ENCODE measurements around the gene SPC25.
"Not testable (repeated sequence)": the region's sequence is repeated elsewhere in the genome, so short reads cannot be mapped to it uniquely, and the experiment has no call there.

Gene SPC25

DNA sequence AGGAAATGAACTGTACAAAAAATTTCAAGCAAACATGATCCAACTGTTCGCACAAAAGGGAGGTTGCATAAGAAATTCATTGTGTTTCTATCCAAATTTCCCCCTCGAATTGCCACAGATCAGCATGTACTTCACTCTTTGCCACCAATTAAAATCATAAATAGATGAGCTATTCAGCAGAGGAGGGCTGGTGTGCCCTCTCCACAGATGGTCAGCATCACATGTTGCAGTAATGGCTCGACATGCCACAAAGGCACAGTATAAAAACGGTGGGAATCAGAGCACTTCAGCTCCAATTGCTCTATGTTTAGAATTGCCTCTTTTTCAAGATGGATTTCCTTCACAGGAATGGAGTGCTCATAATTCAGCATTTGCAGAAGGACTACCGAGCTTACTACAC is 10.8 kb upstream of the SPC25 start, which contains the start of gene G6PC2:
TSS of gene G6PC2 (plus strand) at position 289 of the 400 bp plus-strand sequence. CDS start at position 330, 41 bp downstream.
- no peak for DNase-seq

GRCh38 chr2:168897449-168897848 is 7.2 kb upstream of the SPC25 start:
- no peak for DNase-seq

DNA sequence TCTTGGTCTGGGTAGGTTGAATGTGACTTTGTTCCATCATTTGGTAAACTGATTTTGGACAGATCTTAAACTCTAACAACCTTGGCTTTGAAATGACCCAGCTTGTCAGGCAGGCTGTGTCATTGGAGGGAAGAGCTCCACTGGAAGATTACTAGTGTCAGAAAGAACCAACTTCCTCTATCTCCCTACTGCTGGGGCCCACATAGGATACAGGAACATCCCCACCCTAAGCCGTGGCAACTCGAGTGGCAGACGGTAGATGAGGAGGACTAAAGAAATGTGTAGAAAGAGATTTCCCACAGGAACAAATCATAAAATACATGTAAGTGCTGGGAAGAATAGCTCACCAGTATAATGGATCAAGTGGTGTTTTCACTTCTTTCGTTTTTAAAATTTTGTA is 6.6 kb upstream of the SPC25 start:
- no peak for DNase-seq

DNA sequence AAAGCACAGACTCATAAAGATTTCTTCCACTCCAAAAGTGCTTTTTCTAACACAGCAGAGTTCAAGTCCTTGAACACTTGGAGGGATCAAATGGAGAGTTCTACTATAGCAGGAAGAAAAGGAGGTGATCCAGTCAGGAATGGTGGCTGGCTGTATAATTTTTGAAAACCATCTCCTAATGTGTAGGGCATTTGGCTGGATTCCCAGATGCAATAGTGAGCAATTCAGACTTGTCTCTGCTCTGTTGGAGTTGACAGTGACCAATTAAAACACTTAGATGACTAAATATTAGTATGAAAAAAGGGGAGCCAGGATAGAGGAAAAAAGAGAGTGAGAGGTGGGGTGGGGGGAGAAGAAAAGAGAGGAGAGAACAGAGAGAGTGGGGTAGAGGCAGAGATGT is 5.5 kb upstream of the SPC25 start:
- DNase-seq, result no peak

GRCh38 chr2:168894720-168895119 is 4.5 kb upstream of the SPC25 start:
- no peak for DNase-seq

DNA sequence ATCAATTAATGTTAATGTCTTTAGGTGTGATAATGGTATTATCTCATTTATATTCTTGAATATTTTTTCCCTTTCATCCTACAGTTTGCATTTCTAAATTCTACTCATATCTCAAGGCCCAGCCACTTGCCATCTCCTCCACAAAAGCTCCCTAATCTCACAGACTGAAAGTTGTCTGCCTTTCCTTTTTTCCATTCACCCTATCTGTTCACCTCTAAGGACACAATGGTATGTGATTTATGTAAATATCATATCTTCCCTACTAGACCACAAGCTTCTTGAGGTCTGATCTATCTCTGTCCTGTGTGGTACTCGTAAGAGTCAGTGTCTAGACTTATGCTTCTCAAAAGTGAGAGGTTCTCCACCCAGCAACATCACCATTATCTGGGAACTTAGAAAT is 3.9 kb upstream of the SPC25 start:
- DNase-seq, result no peak

DNA sequence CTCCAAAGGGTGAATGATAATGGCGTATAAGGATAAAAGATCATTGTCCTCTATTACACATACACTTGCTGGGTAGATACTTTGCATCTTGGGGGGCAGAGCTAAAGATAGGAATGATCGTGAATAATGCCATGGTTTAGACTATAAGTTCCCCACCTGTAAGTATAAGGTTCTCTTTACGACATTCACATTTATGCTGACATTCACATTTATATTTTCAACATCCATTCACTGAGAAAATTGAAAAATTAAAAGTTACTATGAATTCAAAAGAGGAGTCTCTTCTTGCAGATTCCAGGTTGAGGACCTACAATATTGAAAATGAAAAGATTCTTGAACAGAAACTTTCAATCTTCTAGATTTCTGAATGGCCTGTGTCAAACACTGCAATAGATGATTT is 2.1 kb upstream of the SPC25 start:
- DNase-seq, result no peak

DNA sequence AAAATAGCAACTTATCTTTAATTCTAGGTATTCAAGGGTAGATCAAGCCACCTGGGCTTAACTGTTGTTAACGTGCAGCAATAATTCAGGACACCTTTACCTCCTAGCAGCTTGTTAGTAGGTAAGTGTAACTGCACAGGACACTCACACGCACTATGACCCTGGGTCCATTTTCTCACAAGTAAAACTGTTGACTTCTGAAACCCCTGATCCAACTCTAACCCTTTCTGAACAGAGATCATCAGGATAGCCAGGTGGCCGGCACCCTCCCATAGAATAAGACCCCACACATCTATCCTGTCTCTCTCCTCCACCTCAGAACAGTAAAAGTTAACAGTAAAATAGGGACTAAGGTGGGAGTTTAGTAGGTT is 610 bp downstream of the SPC25 start:
- no peak for DNase-seq

GRCh38 chr2:168884975-168885374 is 5.3 kb downstream of the SPC25 start:
- no peak for DNase-seq

- not testable (repeated sequence) for DNase-seq
These were observed 8.1 kb downstream of the SPC25 start for GRCh38 chr2:168882163-168882562.

DNA sequence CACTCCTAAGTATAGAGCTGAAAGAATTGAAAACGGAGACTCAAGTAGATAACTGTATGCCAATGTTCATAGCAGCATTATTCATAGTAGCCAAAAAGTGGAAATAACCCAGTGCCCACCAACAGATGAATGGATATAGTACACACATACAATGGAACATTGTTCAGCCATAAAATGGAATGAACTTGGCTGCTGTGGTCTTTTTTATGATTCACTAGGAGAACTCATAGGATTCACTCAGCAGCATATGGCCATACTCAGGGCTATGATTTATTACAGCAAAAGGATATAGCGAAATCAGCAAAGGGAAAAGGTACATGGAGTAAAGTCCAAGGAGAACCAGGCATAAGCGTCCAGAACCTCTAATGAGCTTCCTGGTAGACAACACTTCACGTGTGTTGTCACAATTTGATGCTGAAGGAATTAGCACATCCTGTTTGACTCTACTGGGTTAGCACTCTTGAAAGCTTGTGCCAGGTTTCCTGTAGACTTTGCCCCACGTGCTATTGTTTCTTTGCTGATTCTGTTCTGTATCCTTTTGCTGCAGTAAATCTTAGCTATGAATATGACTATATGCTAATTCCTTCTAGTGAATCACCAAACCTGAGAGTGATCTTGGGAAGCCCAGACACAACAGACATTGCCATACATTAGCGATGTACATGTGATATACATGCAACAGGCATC is 15.7 kb downstream of the SPC25 start:
- no peak for DNase-seq

DNA sequence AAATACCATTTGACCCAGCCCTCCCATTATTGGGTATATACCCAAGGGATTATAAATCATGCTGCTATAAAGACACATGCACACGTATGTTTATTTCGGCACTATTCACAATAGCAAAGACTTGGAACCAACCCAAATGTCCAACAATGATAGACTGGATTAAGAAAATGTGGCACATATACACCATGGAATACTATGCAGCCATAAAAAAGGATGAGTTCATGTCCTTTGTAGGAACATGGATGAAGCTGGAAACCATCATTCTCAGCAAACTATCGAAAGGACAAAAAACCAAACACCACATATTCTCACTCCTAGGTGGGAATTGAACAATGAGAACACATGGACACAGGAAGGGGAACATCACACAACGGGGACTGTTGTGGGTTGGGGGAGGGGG is 19.4 kb downstream of the SPC25 start:
- not testable (repeated sequence) for DNase-seq

GRCh38 chr2:168870369-168870768 is 19.9 kb downstream of the SPC25 start:
- not testable (repeated sequence) for DNase-seq

GRCh38 chr2:168867164-168867563 is 23.1 kb downstream of the SPC25 start:
- not testable (repeated sequence) for DNase-seq

DNA sequence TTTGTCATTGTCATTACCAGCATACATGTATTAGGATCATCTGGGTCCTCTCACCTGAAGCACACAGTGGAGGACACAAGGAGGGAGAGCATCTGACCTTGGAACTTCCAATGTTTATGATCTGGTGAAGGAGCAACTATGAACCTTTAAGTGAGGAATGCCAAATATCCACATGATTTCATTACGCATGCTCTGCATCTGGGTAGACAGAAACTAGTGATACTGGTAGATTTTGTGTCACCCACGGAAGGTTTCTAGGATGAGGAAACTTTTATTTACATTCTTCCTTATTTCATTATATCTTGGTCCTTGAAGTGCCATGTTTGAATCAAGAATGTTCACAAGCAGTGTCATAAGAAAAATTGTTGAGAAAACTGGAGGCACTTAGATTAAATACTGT is 32.1 kb downstream of the SPC25 start:
- DNase-seq, result no peak

DNA sequence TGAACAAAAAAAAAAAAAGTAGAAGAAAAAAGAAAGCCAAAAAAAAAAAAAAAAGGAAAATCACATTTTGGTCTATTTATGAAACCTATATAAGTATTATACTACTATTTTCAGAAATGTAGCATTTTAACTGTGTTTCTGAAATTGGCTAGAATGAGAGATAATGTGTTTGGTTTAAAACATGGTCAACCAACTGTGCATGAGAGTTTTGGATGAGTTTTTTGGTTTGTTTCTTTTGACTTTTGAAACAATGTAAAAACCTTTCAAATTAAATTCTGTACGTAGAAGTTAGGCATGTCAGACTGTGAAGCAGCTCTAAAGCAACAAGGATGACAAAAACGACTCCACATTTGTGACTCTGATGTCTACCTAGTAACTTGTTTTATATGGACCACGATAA is 34.6 kb downstream of the SPC25 start:
- no peak for DNase-seq

GRCh38 chr2:168854651-168855050 is 35.6 kb downstream of the SPC25 start:
- DNase-seq, result no peak

DNA sequence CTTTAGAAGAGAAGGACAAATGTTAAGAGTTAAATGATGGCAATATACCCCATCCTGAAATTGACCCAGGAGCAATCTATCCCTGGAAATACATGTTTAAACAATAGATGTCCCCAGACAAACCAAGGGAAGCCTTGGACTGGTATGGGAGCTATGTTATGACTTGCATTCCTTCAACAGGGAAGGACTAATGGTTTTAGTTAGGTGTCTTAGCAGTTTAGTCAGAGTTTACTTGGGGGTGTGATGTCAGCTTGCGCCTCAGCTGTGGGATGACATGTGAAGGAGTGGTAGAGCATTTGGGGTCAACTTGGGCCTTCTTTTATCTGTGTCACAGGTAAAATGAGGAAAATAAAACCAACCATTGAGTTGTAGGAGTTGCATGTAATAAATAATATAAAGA is 36.8 kb downstream of the SPC25 start:
- DNase-seq, result no peak

DNA sequence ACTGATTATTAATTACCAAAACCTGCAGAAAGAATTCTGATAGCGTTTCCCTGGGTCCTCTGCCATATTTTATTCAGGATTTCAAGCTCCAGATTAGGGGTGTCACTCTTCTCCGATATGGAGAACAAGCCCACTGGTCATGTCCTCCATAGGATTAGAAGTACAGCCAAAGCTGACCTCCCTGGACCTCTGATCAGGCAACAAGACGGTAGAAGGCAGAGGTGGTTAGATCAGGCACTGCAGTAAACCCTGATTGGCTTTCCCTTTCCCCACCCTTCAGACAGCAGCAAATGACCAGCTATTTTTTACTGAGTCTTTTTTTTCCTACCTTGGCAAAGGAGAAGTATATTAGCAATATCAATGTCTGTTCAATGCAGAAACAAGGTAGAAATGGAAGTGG is 37.7 kb downstream of the SPC25 start:
- DNase-seq, result no peak

DNA sequence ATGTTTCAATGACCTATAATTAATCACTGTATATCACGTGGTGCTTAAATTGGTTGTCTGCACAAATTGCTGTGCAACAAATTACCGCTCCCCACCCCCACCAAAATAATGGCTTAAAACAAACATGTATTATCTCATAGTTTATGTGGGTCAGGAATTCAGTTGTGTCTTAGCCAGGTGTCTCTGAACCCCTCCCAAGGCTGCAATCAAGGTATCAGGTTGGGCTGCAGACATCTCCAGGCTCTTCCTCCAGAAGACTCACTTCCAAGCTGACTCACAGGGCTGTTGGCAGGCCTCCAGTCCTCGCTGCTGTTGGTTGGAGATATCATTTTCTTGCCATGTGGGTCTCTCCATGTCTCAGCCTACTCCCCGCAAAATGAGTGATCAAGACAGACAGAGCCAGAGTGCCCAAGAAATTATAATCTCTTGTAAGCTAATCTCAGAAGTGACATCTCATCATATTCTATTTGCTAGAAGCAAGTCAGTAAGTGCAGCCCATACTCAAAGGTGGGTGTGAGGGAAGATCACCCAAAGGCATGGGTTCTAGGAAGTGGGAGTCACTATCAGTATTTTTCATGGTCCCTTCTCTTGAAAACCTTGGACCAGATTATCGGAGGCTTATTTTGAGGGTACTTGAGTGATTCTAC is 38.4 kb downstream of the SPC25 start:
- DNase-seq, result no peak

GRCh38 chr2:168850846-168851245 is 39.4 kb downstream of the SPC25 start:
- no peak for DNase-seq

GRCh38 chr2:168849610-168850009 is 40.6 kb downstream of the SPC25 start:
- no peak for DNase-seq

GRCh38 chr2:168848225-168848624 is 42.0 kb downstream of the SPC25 start:
- no peak for DNase-seq

- DNase-seq, result no peak
These were observed 47.0 kb downstream of the SPC25 start for GRCh38 chr2:168843253-168843652.

- DNase-seq, result no peak
These were observed 48.8 kb downstream of the SPC25 start for GRCh38 chr2:168841445-168841844.

All from effector CD4-positive, alpha-beta T cell (primary cell).